GM20000 (cell line): Measurements from ENCODE around the gene CLOCK.

Experiments used
- DNase-seq: peaks from one replicate; pipeline ENCODE4 v3.0.0; 2012; ENCODE audit warnings: low spot score
- TF ChIP-seq, protein P1 (sequence below): IDR thresholded peaks from 2 replicates; pipeline ENCODE4 v1.5.1; 2012; ENCODE audit warnings: mild to moderate bottlenecking, control low read depth; ENCODE audit errors: extremely low read depth, missing control alignments

Gene CLOCK

GRCh38 chr4:55539658-55540057 is 7.1 kb downstream of the CLOCK start:
- TF ChIP-seq, protein P1, sequence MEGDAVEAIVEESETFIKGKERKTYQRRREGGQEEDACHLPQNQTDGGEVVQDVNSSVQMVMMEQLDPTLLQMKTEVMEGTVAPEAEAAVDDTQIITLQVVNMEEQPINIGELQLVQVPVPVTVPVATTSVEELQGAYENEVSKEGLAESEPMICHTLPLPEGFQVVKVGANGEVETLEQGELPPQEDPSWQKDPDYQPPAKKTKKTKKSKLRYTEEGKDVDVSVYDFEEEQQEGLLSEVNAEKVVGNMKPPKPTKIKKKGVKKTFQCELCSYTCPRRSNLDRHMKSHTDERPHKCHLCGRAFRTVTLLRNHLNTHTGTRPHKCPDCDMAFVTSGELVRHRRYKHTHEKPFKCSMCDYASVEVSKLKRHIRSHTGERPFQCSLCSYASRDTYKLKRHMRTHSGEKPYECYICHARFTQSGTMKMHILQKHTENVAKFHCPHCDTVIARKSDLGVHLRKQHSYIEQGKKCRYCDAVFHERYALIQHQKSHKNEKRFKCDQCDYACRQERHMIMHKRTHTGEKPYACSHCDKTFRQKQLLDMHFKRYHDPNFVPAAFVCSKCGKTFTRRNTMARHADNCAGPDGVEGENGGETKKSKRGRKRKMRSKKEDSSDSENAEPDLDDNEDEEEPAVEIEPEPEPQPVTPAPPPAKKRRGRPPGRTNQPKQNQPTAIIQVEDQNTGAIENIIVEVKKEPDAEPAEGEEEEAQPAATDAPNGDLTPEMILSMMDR = no peak
- no peak for DNase-seq

- TF ChIP-seq, protein P1 = no peak
- no peak for DNase-seq
Observed at GRCh38 chr4:55538531-55538930, 8.2 kb downstream of the CLOCK start.

DNA sequence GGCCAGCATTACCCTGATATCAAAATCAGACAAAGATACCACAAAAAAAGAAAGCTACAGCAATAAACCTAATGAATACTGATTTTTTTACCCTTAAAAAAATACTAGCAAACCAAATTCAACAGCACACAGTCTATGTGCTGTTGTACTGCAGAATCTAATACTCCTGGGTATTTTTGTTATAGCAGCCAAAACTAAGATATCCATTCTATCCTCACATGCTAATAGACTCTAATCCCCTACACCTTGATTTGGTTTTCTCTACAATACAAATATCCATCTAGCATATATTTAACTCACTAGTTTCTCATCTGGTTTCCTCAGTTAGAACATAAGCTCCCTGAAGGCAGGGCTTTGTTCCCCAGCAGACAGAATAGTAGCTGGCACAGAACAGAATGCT is 12.4 kb downstream of the CLOCK start:
- TF ChIP-seq, protein P1 = no peak
- DNase-seq = no peak

DNA sequence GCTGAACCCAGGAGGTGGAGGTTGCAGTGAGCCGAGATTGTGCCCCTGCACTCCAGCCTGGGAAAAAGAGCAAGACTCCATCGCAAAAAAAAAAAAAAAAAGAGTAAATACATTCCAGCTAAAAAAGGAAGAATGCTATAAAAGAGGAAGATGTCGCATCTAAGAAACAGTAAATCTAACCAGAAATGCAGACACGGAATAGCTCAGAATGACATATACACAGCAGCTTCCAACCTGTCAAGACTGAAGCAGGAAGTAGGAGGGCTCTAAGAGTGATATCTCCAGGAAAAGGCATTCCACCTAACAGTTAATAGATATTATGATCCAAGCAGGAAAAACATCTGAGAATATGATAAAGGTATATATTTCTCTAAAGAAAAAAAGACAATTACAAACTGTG is 16.0 kb downstream of the CLOCK start:
- TF ChIP-seq, protein P1 = no peak
- DNase-seq = no peak

DNA sequence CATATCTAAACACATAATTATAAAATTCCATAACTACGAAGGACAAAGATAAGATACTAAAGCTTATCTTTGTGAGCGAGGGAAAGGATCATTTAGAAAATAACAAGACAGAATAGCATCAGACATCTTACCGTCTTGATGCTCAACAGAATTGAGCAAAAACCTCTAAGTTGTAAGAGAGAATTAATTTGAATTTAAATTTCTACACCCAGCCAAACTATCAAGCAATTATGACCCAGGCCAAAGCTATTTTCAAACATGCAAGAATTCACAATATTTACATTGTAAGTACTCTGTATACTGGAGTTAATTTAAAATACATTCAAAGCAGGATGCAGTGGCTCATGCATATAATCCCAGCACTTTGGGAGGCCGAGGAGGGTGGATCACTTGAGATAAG is 16.5 kb downstream of the CLOCK start:
- TF ChIP-seq, protein P1 = no peak

GRCh38 chr4:55528491-55528890 is 18.2 kb downstream of the CLOCK start:
- DNase-seq = no peak
- TF ChIP-seq, protein P1 = no peak

More for the DNA sequence above, 16.5 kb downstream of the CLOCK start:
- DNase-seq = no peak

DNA sequence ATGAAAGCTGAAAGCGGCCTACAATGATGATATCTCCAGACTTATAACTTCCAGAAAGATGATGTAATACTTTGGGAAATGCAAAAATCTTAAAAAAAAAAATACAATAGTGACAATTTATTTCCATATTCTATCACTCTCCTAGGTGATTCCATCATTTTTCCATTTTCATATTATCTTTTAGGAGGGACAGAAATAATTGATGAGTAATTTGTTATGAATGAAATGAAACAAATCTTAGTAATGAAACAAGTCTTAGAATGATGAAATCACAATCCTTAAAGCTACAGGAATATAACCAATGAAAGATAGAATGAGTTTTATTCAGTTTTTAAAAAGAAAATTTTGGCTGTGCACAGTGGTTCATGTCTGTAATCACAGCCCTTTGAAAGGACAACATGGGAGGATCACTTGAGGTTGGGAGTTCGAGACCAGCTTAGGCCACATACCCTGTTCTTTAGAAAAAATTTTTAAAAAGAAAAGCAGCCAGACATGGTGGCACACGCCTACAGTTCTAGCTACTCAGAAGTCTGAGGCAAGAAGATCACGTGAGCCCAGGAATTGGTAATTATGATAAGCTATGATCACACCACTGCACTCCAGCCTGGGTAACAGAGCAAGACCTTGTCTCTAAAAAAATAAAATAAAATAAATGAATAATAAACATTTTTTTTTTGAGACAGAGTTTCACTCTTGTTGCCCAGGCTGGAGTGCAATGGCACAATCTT is 21.7 kb downstream of the CLOCK start:
- DNase-seq = no peak
- TF ChIP-seq, protein P1 = no peak
